ENCODE results near the gene RPL31. TPM values are rescaled to one million over a fixed set of nuclear protein-coding genes. Genes with fewer than 3 reads are reported as not detected.

Gene RPL31
- total RNA-seq, 1 experiment from 2014 or later, result 1,648 TPM

DNA sequence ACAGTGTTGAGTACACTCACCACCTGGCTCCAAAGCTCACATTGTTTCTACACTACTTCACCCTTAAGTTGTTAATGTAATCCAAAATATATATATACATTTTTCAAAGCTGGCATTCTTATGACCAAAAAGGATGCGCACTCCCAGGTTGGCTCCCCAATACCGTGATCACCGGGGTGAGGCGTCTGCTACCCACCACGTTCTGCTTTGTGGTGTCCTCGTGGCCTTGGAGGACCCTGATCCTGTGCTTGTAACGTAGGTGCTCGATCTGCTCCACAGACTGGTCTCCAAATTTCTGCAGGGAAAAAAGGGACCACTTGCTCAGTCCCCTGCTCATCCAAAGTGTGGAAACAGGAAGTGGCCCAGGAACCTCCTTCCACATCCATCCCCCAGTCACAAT lies 25.8 kb downstream of the RPL31 start:
- no peaks in the 10 kb centered on the region for H3K9me3 Mint-ChIP-seq (ENCODE audit: unreplicated experiment)
- H3K4me1 Mint-ChIP-seq (ENCODE audit: insufficient read depth, unreplicated experiment), result no peaks in the 10 kb centered on the region
- H3K36me3 Mint-ChIP-seq (ENCODE audit: insufficient read depth, unreplicated experiment), result peaks cover 99% of the 10 kb centered on the region
- no peak overlapping the region for H3K4me3 Mint-ChIP-seq (ENCODE audit: unreplicated experiment)
- DNase-seq (ENCODE audit: unreplicated experiment), result no peak
- no TSS peak for BruUV-seq (replicated peaks)
- H3K27me3 Mint-ChIP-seq (ENCODE audit: insufficient read depth, unreplicated experiment), result no peaks in the 10 kb centered on the region
- no peak overlapping the region for H3K27ac Mint-ChIP-seq (ENCODE audit: low read depth, unreplicated experiment)
- CTCF ChIA-PET, result interaction anchor here (0.6 to 3.1 kb wide), 8 partner anchors 8 to 660 kb away, joined by 3 to 18 read pairs (median 3); partner anchors contain the start of gene CREG2
- POLR2A ChIA-PET, result interaction anchor here (0.8 to 1.5 kb wide), 3 partner anchors 14 to 97 kb away, joined by 3 to 4 read pairs (median 4); no protein-coding TSS in a partner anchor
- intact Hi-C loops (cut with micrococcal nuclease), result no loop called here
- TF ChIP-seq, protein P1, sequence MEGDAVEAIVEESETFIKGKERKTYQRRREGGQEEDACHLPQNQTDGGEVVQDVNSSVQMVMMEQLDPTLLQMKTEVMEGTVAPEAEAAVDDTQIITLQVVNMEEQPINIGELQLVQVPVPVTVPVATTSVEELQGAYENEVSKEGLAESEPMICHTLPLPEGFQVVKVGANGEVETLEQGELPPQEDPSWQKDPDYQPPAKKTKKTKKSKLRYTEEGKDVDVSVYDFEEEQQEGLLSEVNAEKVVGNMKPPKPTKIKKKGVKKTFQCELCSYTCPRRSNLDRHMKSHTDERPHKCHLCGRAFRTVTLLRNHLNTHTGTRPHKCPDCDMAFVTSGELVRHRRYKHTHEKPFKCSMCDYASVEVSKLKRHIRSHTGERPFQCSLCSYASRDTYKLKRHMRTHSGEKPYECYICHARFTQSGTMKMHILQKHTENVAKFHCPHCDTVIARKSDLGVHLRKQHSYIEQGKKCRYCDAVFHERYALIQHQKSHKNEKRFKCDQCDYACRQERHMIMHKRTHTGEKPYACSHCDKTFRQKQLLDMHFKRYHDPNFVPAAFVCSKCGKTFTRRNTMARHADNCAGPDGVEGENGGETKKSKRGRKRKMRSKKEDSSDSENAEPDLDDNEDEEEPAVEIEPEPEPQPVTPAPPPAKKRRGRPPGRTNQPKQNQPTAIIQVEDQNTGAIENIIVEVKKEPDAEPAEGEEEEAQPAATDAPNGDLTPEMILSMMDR (IDR thresholded peaks at IDR 0.05; ENCODE audit: unreplicated experiment), result no peak

DNA sequence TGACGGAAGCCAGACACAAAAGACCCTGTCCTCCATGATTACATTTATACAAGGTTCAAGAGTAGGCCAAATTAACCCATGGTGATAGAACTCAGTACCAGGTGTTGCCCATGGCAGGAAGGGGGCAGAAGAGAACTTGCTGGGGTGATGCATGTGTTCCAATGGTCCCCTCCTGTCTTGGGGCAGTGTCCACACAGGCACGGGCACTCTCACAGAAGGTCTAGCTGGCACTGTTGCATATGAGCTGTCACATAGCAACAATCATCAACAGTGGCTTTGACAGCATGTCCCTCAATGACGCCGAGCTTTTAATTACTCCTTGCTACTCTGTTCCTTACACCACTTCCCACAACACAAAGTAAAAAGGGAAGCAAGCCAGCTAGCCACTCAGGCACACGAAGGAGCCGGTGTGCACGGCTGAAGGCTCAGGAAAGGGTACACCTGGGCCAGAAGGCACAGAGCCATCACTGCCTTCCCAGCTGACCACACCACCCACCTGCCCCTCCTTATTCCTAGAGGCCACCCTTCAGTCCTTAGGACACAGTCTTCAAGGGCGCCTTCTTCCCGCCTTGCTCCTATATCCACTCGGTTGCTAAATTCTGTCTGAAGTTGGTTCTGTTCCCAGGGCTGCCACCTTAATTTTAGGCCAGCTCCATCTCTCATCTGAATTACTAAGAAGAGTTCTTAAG lies 28.9 kb downstream of the RPL31 start:
- no peaks in the 10 kb centered on the region for H3K9me3 Mint-ChIP-seq (ENCODE audit: unreplicated experiment)
- BruUV-seq (replicated peaks), result no TSS peak

DNA sequence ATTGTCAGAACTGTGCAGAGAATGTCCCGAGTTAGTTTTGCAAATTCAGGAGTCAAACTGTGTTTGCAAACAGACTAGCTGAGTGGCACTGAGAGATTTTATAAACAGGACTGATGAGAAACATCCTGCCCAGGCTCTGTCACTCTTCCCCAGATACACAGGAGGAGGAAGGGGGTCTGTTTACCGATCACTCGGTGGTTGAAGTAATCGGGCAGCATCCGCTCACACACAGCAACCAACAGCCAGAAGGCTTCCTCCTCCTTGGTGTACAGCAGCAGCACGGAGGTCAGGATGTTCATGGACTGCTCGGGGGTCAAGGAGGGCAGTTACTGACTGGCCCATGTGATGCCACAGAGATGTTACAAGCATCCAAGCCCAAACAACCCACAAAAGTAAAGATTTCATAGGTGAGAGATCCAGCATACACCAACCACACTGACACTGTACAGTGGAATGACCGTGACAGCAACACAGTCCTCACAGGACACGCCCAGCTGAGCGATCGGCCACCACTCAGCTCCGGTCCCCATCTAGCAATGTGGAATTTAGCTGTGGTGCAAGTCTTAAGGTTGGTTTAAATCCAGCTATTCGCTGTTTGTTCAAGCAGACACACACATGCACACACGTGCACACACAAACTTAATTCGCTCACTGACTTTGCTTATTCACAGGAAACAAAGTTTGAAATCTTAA lies 30.1 kb downstream of the RPL31 start:
- Mint-ChIP-seq H3K27ac (ENCODE audit: low read depth, unreplicated experiment) (no peak overlapping the region), H3K36me3 (ENCODE audit: insufficient read depth, unreplicated experiment) (peaks cover 99% of the 10 kb centered on the region), H3K27me3 (ENCODE audit: insufficient read depth, unreplicated experiment) (no peaks in the 10 kb centered on the region), H3K4me1 (ENCODE audit: insufficient read depth, unreplicated experiment) (no peaks in the 10 kb centered on the region), H3K9me3 (ENCODE audit: unreplicated experiment) (no peaks in the 10 kb centered on the region), H3K4me3 (ENCODE audit: unreplicated experiment) (no peak overlapping the region)
- CTCF ChIA-PET, result interaction anchor here (0.6 to 3.6 kb wide), 10 partner anchors 11 to 422 kb away, joined by 3 to 22 read pairs (median 4); partner anchors contain the start of gene TBC1D8
- TF ChIP-seq, protein P1 (IDR thresholded peaks at IDR 0.05; ENCODE audit: unreplicated experiment), result no peak
- POLR2A ChIA-PET, result interaction anchor here (1.4 kb wide), 1 partner anchor 118 kb away, joined by 4 read pairs; no protein-coding TSS in a partner anchor
- BruUV-seq (replicated peaks), result no TSS peak
- intact Hi-C loops (cut with micrococcal nuclease), result no loop called here
- no peak for DNase-seq (ENCODE audit: unreplicated experiment)

More for the DNA sequence above, 28.9 kb downstream of the RPL31 start:
- intact Hi-C loops (cut with micrococcal nuclease), result no loop called here
- ChIA-PET CTCF (interaction anchor here (0.5 to 3.6 kb wide), 9 partner anchors 16 to 415 kb away, joined by 3 to 22 read pairs (median 4); partner anchors contain the start of gene TBC1D8), POLR2A (interaction anchor here (1.1 kb wide), 1 partner anchor 120 kb away, joined by 3 read pairs; no protein-coding TSS in a partner anchor)
- H3K36me3 Mint-ChIP-seq (ENCODE audit: insufficient read depth, unreplicated experiment), result peaks cover 99% of the 10 kb centered on the region
- DNase-seq (ENCODE audit: unreplicated experiment), result no peak
- no peak overlapping the region for H3K27ac Mint-ChIP-seq (ENCODE audit: low read depth, unreplicated experiment)
- H3K4me1 Mint-ChIP-seq (ENCODE audit: insufficient read depth, unreplicated experiment), result no peaks in the 10 kb centered on the region
- H3K27me3 Mint-ChIP-seq (ENCODE audit: insufficient read depth, unreplicated experiment), result no peaks in the 10 kb centered on the region
- TF ChIP-seq, protein P1 (IDR thresholded peaks at IDR 0.05; ENCODE audit: unreplicated experiment), result no peak
- H3K4me3 Mint-ChIP-seq (ENCODE audit: unreplicated experiment), result no peak overlapping the region

DNA sequence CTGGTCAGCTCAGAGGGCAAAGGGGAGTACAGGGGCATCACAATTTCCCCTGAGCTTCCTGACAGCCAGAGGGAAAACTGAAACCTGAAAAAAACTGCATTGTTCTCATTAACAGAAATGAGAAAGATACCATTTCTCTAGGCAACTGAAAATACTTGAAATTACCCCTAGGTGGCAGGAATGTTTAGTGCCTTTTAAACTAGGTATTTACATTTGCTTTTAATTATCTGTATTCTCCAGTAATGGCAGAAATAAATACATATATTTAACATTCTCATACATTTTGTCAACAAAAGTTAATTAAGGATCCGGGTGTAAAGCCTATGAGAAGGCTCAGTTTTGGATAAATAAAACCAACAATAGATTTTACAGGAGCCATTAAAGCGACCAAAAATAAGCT lies 34.5 kb downstream of the RPL31 start:
- no peak overlapping the region for H3K27ac Mint-ChIP-seq (ENCODE audit: low read depth, unreplicated experiment)
- H3K9me3 Mint-ChIP-seq (ENCODE audit: unreplicated experiment), result no peaks in the 10 kb centered on the region
- no peak overlapping the region for H3K4me3 Mint-ChIP-seq (ENCODE audit: unreplicated experiment)
- peaks cover 100% of the 10 kb centered on the region for H3K36me3 Mint-ChIP-seq (ENCODE audit: insufficient read depth, unreplicated experiment)
- no peaks in the 10 kb centered on the region for H3K27me3 Mint-ChIP-seq (ENCODE audit: insufficient read depth, unreplicated experiment)
- BruUV-seq (replicated peaks), result no TSS peak
- intact Hi-C loops (cut with micrococcal nuclease), result loop anchor here (1.0 kb wide), 2 partner anchors 116 to 169 kb away; no protein-coding TSS in a partner anchor
- H3K4me1 Mint-ChIP-seq (ENCODE audit: insufficient read depth, unreplicated experiment), result peaks cover 5% of the 10 kb centered on the region
- peak; percentile 35 for DNase-seq (ENCODE audit: unreplicated experiment)
- POLR2A ChIA-PET, result interaction anchor here (0.6 to 1.4 kb wide), 7 partner anchors 88 to 409 kb away, joined by 3 to 5 read pairs (median 4); no protein-coding TSS in a partner anchor
- CTCF ChIA-PET, result interaction anchor here (0.6 to 5.5 kb wide), 27 partner anchors 8 to 358 kb away, joined by 3 to 79 read pairs (median 4); partner anchors contain the start of gene TBC1D8
- TF ChIP-seq, protein P1 (IDR thresholded peaks at IDR 0.05; ENCODE audit: unreplicated experiment), result peak; percentile 53

Data from MCF 10A (cell line).